HepG2 (cell line): ENCODE measurements around the gene CRLF1. TPM values are rescaled to one million over a fixed set of nuclear protein-coding genes. Genes with fewer than 3 reads are reported as not detected.

Experiments used
- ELF1 ChIP-seq: sonication (generic); formaldehyde crosslinking; IDR thresholded peaks from 2 replicates; pipeline ENCODE4 v1.4.0; 2020; ENCODE audit warnings: missing genetic modification reagents
- ELF3 ChIP-seq: IDR thresholded peaks from 2 replicates; pipeline ENCODE4 v1.6.1; 2016; ENCODE audit warnings: missing genetic modification reagents, missing compliant biosample characterization
- FOXK2 ChIP-seq: fragments of 450-650 bp; IDR thresholded peaks from 2 replicates; pipeline ENCODE4 v1.6.1; 2016
- HNF1B ChIP-seq: sonication (generic); formaldehyde crosslinking; IDR thresholded peaks from 2 replicates; pipeline ENCODE4 v1.5.1; 2020; ENCODE audit warnings: mild to moderate bottlenecking, moderate library complexity, missing genetic modification reagents
- KLF12 ChIP-seq: sonication (generic); formaldehyde crosslinking; IDR thresholded peaks from 2 replicates; pipeline ENCODE4 v1.4.0; 2020; ENCODE audit warnings: missing genetic modification reagents, borderline replicate concordance
- MAX ChIP-seq: IDR thresholded peaks from 2 replicates; pipeline ENCODE4 v1.6.1; 2012; ENCODE audit warnings: inconsistent platforms
- MIER3 ChIP-seq: IDR thresholded peaks from 2 replicates; pipeline ENCODE4 v1.6.1; 2016; ENCODE audit warnings: missing compliant biosample characterization, borderline replicate concordance
- NFAT5 ChIP-seq: sonication (generic); formaldehyde crosslinking; IDR thresholded peaks from 2 replicates; pipeline ENCODE4 v1.4.0; 2020; ENCODE audit warnings: missing genetic modification reagents
- POLR2G ChIP-seq: fragments of 200-400 bp; formaldehyde crosslinking; IDR thresholded peaks from 2 replicates; pipeline ENCODE4 v1.6.1; 2018; ENCODE audit warnings: mild to moderate bottlenecking, low read depth, low read length, moderate library complexity
- TGIF2 ChIP-seq: IDR thresholded peaks from 2 replicates; pipeline ENCODE4 v1.6.1; 2016; ENCODE audit warnings: control low read depth, missing compliant biosample characterization
- ZMYM2 ChIP-seq: sonication (generic); formaldehyde crosslinking; IDR thresholded peaks from 2 replicates; pipeline ENCODE4 v1.8.0; 2022; ENCODE audit warnings: mild to moderate bottlenecking, missing genetic modification reagents
- ZNF280D ChIP-seq: sonication (generic); formaldehyde crosslinking; IDR thresholded peaks from 2 replicates; pipeline ENCODE4 v1.5.1; 2020; ENCODE audit warnings: mild to moderate bottlenecking, missing genetic modification reagents
- ZNF770 ChIP-seq: sonication (generic); formaldehyde crosslinking; IDR thresholded peaks from 2 replicates; pipeline ENCODE4 v1.5.0; 2020; ENCODE audit warnings: mild to moderate bottlenecking, missing genetic modification reagents
- ZNF839 ChIP-seq: sonication (generic); formaldehyde crosslinking; IDR thresholded peaks from 2 replicates; pipeline ENCODE4 v1.4.0; 2020; ENCODE audit warnings: missing genetic modification reagents, mild to moderate bottlenecking, borderline replicate concordance
- polyA plus RNA-seq, 8 experiments: library from polyadenylated mRNA; depleted of rRNA in 3 of 8; stranded (reverse) in 7 of 8; unstranded in 1 of 8; fragments of >200 nt; fragmentation: Illumina TruSeq in 4 of 8; extraction: Trizol in 4 of 8; gene quantifications; 2 replicates each; pipeline versions ENCODE4 v1.2.1 to v1.2.3, GENCODE V29; 2011 to 2016; ENCODE audit warnings: low read depth in 4 of 8, missing spikeins in 1 of 8, mixed read lengths in 1 of 8; ENCODE audit not compliant: insufficient read depth in 1 of 8
- total RNA-seq, 5 experiments: library from RNA; depleted of rRNA; stranded (reverse); fragments of >200 nt; fragmentation: Illumina TruSeq; extraction: Trizol; gene quantifications; 2 replicates each; pipeline ENCODE4 v1.2.3, GENCODE V29; 2016; ENCODE audit warnings: low read depth in 1 of 5

Gene CRLF1
- total and polyA plus RNA-seq, 2 of the 13 experiments (the other 11 are each of a cell fraction or from before 2014, with no cell fraction given) = 217 to 296 TPM

- TF ChIP-seq MIER3 (CRISPR knock-in tag) (peak; percentile 49; the same call in 1 of the 2 replicates), ELF1 (peak; percentile 94), ZNF839 (CRISPR knock-in tag) (no peak), HNF1B (peak; percentile 66), KLF12 (CRISPR knock-in tag) (0 out of 2 replicates have a peak, but pooled peaks have one; percentile 28), ELF3 (CRISPR knock-in tag) (peak; percentile 76; the same call in 1 of the 2 replicates), ZNF770 (CRISPR knock-in tag) (peak; percentile 31; the same call in 1 of the 2 replicates), ZMYM2 (CRISPR knock-in tag) (peak; percentile 95), MAX (peak; percentile 90), POLR2G (peak; percentile 78; the same call in 1 of the 2 replicates), ZNF280D (CRISPR knock-in tag) (peak; percentile 54; the same call in 1 of the 2 replicates), TGIF2 (CRISPR knock-in tag) (peak; percentile 41; the same call in 1 of the 2 replicates), NFAT5 (0 out of 2 replicates have a peak, but pooled peaks have one; percentile 2), FOXK2 (no peak)
Measured at GRCh38 chr19:18557411-18558201, 49.0 kb downstream of the CRLF1 start, which contains the start of gene KXD1 (continued).
